GM19023 (cell line): ENCODE measurements around the gene PRDM16.

Experiments used
- ATAC-seq: cut with Tn5 transposase; IDR thresholded peaks from one replicate; pipeline ENCODE4 v1.9.1; 2021; ENCODE audit warnings: mild to moderate bottlenecking, moderate library complexity; ENCODE audit not compliant: unreplicated experiment

The PRDM16 gene

DNA sequence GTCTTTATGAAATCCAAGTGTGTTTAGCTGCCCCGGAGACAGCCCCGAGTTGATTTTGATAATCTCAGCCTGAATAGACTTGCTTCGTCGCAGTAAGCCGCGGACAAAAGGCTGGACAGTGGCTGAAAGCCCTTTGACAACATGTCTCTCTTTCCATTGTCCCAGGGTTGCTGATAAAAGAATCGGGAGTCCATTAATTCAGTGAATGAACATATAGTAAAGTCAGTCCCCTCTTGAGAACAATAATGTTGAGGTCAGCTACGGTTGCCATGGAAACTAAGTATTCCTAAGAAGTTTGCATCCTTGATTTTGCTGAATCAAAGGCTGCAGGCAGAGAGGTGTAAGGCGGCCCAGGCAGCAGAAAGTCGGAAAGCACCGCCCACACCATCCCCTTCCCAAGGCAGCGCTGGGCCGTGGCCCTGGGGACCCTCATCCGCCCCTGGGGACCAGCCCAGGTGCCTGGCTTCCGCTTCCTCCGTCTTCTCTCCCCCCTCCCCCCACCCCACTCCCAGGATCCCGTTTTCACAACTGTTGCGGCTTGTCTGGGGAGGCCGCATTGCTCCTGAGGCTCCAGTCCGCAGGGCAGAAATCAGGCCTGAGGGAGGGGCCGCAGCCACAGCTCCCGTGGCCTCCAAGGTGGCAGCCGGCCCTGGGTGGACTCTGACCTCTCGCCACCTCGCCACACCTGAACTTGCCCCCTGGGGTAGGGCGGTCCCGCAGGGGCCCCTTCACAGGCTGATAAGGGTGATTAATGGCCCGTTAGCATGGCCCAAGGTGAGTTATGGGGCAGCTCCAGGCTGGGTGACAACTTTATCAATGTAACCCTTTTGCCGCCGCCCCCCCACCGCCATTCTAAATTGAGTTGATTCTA, 180.9 kb downstream of the PRDM16 start:
- ATAC-seq: no peak

DNA sequence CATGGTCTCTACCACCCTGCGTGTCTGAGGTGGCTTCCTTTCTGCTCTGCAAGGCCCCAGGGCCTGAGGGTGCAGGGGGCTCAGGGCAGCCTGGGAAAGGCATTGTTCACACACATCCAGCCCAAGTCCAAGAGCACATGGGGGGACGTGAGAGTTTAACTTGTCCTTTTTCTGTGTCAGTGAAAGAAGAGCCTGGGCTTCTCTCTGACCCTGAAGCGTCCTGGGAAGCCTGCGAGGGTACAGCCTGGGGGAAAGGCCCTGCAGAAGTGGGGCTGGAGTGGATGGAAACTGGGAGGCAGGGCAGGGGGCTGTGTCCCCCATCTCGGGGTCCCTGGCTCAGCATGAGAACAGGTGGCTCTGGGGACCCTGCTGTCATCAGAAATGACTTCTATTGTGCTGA, 181.6 kb downstream of the PRDM16 start:
- no peak for ATAC-seq

DNA sequence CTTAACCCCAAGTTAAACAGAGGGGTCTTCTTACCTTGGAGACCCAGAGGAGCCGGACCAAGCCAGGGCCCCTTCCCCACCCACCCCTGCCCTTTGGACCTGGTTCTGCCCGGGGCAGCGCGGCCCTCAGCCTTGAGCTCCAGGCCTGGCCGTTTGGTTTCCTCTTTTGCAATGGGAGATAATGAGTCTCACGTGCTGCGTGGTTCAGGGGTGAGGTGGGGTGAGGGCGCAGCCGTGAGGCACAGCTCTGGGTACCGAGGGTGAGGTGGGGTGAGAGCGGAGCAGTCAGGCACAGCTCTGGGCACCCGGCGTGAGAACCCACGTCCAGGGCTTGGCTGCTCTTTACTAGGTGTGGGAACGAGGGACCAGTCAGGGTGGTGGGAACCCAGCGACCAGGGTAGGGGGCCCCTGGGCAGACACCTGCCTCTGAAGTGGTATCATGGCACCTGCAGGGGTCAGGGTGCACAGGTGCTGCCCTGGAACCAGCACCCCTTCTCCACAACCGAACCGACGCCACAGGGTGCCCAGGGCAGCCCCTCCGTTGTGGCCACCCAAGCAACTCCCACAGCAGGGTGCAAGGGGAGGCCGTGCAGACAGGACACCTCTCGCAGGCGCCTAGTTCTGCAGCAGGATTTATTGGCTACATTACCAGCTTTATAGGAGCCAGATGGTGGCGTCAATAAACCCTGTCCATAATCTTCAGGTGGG, 182.2 kb downstream of the PRDM16 start:
- ATAC-seq: no peak

DNA sequence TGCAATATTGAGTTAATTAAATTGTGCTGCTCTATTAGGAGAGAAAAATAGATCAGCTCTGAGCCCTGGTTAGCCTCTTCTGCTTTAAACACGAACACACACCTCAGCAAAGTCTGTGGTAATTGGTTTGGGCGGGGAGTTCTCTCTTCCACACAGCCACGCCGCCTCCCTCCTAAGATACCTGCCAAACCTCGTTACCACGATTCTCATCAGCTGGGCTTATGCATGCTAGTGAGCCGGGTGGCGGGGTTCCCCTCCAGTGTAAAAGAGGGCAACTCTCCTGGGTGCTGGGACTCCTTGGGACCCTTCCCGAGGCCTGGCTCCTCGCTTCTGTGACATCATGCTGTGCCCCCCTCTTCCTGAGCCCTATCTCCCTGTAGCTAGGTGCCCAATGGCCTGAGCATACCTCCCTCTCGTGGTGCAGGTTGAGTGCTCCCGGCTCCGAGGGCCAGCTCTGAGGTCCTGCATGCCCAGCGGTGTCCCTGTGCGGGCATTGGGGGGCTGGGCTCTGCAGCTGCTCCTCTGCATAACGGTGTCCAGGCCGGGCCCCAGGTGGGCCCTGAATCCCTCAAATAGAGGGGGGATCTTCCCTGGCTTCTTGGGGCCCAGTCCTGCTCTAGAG, 182.9 kb downstream of the PRDM16 start:
- no peak for ATAC-seq

DNA sequence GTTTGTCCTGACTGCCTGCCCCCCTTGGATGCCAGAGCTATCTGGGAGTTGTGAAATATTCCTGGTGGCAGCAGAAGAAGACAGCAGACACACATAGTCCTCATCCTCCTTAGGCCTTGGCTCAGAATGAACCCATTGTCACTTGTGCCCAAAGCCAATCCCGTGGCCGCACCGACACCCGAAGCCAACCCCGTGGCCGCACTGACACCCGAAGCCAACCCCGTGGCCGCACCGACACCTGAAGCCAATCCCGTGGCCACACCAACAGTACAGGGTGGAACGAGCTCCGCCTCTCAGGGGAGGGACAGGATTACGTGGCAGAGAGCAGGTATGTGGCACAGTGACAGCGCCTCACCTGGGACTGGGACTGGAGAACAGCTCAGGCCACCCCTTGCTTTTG, 186.7 kb downstream of the PRDM16 start:
- no peak for ATAC-seq

DNA sequence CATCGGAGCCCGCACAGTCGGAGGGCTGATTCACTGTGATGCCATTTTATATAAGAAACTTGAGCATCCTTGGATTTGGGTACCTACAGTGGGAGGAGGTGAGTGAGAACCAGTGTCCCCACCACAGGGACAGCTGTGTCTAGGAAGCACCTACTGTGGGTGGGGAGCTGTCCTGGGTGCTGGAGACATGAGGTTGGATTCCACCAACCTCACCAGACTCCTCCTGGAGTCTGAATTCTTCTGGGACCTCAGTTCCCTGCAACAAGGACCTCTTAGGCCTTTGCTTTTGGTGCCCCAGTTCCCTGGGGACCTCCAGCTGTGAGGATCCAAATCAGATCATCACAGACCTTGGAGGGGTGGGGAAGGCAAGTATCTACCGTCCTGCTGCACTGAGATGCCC, 188.8 kb downstream of the PRDM16 start:
- ATAC-seq: no peak

DNA sequence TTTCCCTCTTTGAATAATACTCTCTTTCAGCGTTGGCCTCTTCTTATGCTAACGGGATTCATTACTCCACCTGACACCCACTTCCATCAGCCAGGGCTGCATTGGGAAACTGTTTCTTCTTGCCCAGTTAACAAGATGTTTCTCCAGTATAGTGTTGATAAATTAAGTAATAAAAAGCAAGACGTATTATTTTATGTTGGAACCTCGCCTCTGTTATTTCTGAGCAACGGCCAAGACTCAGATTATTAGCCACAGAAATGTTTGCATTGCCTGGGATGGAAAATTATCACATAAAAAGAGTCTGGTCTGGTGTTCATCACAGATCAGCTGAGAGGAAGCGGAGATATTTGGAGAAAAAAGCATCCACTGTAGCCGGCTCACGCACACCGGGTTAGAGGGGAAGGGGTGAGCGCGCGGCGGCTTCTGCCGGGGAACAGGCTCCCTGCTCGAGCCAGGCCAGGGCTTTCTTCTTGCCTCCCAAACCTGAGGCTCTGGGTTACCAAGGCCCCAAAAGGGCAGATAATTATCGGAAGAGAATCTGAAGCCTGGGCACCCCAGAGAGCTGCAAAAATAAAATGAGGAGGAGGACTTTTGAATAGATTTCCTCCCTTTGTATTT, 189.5 kb downstream of the PRDM16 start:
- ATAC-seq: no peak

DNA sequence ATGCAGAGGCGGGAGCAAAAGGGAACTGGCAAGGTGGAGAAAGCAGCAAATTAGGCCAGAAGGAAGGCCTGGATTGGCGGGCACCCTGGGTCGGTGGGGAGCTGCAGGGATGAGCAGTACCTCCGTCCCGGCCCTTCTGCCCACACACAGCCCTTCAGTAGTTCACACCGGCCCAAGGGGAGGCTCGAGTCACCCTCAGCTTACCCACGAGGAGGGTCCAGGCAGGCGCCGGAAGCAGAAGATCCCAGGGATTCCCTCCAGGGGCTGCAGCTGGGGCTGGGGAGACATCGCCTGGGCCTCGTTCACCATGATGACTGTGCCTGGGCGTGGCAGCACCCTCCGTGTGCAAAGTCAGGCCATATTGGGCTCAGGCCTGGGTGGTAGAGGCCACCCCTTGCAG, 190.0 kb downstream of the PRDM16 start:
- ATAC-seq: no peak

DNA sequence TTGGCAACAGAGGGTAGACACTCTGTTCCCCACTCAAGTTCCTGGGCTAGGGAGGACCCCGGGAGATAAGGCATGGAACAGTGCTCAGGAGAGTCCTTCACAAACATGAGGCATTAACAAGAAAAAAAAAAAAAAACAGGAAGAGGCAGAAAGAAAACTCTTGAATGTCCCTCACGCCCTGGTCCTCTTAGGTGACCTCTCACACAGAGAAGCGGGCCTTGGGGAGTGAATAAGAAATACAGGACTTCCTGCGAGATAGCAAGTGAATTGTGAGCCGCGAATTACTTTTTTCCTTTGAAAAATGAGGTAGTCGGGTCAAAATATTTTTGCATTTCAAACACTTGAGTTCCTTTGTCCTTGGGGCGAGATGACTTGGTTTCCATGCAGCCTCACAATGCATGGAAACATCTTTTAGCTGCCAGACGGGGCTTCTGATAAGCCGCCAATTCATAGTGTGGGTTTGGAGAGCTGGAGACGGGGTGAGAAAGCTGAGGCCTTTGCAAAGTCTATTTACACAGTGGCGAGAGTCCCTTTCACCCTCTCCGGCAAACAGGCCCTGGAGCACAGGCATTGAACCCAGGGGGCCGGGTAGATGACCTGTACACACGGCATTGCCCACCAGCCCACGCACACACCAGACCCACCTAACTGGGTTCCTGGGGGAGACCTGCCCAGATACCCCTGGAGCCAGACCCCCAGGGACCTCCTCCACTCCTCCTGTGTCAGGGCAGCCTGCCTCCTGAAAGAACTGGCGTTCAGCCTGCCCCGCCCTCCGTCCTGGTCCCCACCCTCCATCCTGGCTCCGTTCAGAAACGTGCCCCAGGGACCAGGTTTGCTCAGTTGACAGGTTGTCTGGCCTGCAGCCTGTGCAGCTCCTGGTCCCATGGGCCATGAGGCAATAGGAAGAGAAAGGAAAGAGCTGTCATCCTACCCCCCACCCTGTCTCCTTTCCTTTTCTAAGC, 192.3 kb downstream of the PRDM16 start:
- ATAC-seq: no peak

DNA sequence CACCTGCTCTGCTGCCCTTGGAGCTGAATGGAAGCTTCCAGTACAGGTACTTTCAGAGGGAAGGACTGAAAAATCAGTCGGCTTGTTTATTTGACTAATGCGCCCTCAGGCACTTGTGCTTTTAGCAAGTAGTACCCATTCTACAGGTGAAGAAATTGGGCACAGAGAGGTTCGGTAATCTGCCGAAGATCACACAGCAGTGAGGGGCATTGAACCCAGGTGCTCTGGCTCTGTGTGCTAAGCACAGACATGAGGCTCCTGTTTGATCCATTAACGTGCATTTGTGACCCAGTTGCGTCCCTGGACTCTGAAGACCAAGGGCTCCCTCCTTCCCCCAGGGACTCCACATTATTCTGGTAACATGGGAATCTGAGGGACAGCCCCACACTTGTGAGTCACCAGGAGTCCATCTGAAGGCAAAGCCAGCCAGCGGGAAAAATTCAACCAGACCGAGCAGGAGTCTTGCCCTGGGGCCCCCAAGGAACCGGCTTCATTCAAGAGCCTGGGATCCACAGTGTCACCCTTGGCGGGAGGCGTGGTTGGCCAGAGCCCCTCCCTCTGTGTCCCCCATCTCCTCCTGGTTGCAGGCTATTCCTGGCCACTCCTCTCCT, 193.1 kb downstream of the PRDM16 start:
- no peak for ATAC-seq

DNA sequence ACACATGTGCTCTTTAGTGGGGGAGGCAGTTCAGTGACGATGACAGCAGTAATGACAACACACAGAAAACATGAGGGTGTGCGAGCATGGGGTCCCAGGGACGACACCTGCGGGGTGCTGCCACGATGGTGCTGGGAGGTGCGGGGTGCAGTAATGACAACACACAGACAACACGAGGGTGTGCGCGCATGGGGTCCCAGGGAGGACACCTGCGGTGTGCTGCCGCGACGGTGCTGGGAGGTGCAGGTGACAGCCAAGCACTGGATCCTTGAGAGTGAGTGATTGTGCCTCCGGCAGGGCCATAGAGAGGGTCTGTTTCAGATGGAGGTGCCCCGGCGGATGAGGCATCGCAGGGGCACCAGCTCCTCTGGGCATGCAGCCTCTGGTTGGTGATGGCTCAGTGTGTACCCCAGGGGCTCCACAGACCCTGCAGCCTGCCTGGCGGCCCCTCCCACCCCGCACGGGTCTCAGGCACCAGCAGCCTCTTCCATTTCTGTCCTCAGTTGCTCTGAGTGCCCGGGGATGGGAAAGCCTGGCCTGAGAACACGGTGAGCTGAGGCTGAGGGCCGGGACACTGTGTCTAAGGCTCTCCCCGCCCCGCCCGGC, 193.8 kb downstream of the PRDM16 start:
- ATAC-seq: no peak

DNA sequence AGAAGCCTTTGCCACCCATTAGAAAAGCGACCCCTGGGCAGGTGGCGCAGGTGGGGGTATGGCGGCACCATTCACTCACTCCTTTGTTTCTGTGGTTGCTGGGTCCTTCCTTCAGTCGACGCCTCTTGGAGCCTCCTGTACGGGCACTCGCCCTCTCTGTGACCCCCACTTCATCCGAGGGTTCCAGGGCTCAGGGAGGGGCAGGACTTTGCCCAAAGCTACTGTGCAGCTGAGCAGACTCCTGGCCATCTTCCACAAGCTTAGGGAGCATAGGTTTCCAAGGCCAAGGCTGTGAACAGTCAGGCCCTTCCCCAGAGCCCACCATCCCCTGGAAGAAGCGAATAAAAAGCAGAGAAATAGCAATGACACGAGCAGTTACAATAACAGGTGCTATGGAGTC, 194.8 kb downstream of the PRDM16 start:
- ATAC-seq: no peak

DNA sequence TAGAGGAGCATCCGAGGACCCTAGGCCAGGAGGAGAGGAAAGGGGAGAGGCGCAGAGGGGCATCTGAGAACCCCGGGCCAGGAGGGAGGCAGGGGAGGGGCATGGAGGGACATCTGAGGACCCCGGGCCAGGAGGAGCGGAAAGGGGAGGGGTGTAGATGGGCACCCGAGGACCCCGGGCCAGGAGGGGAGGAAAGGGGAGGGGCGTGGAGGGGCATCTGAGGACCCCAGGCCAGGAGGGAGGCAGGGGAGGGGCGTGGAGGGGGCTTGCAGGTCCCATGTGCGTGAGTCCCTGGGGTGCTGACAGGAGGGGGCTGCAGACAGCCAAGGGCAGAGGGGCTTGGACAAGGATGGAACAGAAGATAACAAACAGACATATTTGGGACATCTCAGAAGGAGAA, 195.5 kb downstream of the PRDM16 start:
- ATAC-seq: no peak

DNA sequence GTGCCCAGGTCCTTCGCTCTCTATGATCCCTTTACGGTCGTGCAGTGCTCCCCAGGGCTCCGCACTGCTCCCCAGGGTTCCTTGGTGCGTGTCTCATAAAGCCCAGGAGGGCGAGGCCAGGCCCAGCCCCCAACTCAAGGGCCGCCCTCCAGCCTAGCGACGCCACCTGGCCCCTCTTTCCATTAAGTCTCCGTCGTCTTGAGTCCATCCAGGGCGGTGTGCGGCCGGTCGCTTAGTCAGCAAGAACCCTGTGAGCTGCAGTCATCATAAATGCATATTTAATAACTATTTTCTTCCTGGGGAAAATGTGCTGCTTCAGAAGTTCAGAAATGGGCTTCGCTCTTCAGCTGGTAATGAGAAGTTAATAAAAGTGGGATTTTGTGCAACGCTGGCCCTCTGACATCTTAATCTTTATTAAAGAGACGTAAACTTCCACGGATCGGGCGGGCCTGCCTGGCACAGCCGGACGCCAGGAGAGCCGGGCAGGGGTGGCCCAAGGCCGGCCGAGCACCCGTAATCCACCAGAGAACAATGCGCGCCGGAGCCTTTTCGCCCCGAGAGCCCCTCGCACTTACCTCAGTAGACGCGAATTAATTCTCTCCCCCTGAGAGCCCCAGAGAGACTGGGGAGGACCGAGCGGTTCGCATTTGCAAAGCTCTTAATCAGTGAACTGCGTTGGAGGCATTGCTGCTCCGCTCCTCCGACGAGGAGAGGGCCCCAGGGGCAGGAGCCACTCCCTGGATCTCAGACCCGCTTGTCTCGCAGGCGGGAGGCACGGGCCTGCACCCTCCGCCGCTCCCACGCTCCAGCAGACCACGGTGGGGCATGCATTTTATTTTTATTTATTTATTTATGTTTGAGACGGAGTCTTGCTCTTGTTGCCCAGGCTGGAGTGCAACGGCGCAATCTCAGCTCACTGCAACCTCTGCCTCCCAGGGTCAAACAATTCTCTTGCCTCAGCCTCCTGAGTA, 197.1 kb downstream of the PRDM16 start:
- ATAC-seq: no peak

DNA sequence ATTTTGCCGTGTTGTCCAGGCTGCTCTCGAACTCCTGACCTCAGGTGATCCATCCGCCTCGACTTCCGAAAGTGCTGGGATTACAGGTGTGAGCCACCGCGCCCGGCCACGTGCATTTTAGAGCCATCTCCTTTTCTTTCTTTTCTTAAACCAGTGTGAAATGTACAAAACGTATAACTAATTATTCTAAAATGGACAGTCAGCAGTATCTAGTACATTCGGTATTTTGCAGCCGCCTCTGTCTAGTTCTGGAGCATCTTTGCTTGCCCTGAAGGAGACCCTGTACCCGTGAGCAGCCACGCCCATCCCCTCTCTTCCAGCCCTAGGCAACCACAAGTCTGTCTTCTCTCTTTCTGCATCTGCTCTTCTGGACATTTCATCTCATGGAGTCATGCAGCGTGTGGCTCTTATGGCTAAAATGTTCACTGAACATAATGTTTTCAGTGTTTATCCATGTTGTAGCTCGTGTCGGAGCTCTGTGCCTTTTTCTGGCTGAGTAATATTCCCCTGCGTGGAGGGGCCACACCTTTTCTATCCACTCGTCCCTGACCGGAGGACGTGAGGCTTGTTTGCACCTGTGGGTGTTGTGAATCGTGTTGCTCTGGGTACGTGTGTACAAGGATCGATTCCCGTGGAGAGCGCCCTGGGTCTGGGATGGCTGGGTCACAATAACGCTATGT, 198.0 kb downstream of the PRDM16 start:
- ATAC-seq: no peak

DNA sequence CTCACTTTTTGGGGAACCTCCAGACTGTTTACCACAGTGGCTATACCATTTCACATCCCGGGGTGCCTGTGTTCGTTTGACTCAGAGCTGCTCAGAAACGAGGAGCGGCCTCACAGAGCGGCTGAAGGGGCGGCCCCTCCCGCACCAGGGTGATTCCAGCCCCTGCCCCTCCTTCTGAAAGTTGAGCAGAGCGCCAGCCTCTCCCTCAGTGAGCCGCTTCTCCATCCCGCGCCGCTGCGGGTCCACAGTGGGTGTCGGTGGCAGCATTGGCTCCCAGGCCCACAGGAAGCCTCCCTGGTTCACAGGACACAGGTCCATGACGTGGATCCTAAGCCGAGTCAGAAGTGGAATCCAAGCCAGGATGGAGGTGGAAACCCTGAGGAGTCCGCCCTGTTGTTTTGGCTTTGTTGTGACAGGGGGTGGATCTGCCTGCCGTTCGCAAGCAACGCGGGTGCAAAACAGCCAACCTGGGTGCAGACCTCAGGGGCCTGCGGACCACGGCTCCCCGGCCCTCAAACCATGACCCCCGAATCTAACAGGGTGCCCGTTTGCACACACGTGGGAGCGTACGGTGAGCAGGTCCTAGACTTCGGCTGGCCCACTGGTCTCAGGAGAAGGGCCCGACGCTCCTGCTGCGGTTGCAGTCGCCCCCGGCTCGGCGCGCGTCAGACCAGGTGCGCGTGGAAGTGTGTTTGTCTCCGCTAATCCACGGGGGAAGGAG, 198.7 kb downstream of the PRDM16 start:
- no peak for ATAC-seq

DNA sequence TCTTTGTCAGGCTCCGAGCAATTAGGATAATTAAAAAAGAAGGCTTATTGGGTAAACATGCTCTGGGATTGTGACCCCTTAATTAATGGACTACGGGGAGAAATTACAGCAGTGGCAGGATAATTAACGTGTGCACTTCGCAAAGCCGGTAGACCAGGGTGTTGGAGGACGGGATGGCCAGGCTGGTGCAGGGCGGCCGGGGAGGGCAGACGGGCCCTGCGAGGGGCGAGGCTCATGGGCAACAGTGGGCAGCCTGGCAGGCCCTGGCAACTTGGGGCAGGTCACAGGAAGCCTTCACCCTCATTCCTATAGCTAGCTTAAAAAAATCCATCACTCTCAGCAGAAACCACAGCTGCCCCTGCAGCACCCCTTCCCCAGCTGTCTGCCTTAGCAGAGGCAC, 199.3 kb downstream of the PRDM16 start:
- ATAC-seq: no peak
